ENCODE data around the gene HNRNPUL2. TPM values are rescaled to one million over a fixed set of nuclear protein-coding genes. Genes with fewer than 3 reads are reported as not detected.
A peak's percentile ranks its signal among the peaks of the same experiment; 100 is the strongest.
"Not testable (repeated sequence)": the region's sequence is repeated elsewhere in the genome, so short reads cannot be mapped to it uniquely, and the experiment has no call there.

The HNRNPUL2 gene
- total RNA-seq (2021; fragmentation: NEBNext Ultra II Directional; extraction: Animal tissue kit (Norgen Biotek cat#: 25700)): 10 to 100 TPM; 34.5 to 44.6 (median 41.6) TPM
- long read RNA-seq, partial matches to known transcripts: 0 of 2 reads
- long read RNA-seq, other reads (novel, unspliced or antisense): 2 of 2 reads

DNA sequence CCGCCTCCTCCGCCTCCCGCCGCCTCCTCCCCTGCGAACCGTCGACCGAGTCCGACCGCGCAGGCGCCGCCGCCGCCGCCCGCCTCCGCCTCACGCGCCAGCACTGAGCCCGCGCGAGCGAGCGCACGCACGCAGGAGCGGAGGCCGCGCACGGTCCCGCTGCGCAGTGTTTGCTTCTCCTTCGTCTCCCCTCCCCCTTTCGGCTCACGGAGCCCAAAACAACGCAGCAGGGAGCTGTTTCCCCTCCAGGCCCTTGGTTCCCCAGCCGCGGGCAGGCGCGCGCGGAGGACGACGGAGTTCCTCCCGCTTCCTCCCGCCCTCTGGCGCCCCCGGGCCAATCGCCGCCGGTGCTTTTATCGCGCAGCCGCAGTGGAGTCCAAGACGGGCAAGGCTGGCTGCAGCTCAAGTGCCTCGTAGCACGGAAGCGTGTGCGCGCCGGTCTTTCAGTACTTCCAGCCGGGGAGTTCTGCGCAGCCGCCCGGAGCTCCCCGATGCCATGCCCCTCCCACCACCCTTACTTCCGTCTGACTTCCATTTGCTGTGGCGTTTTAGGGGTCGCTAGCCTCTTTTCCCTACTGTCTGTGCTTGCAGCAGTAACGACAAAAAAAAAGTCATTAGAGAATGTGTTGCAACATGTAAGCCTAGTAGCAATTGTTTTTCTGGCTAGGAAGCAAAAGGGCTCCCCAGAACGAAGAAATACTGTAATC lies at the start of gene HNRNPUL2:
HNRNPUL2 (minus strand) TSS at position 293 of the 707 bp plus-strand sequence. CDS start 301 bp downstream, outside the sequence.
- H3K27me3 Mint-ChIP-seq (ENCODE audit: insufficient read depth): peaks cover 3% of the 10 kb centered on the region; the same call in 1 of the 2 replicates
- TF ChIP-seq, protein P1, sequence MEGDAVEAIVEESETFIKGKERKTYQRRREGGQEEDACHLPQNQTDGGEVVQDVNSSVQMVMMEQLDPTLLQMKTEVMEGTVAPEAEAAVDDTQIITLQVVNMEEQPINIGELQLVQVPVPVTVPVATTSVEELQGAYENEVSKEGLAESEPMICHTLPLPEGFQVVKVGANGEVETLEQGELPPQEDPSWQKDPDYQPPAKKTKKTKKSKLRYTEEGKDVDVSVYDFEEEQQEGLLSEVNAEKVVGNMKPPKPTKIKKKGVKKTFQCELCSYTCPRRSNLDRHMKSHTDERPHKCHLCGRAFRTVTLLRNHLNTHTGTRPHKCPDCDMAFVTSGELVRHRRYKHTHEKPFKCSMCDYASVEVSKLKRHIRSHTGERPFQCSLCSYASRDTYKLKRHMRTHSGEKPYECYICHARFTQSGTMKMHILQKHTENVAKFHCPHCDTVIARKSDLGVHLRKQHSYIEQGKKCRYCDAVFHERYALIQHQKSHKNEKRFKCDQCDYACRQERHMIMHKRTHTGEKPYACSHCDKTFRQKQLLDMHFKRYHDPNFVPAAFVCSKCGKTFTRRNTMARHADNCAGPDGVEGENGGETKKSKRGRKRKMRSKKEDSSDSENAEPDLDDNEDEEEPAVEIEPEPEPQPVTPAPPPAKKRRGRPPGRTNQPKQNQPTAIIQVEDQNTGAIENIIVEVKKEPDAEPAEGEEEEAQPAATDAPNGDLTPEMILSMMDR (IDR thresholded peaks at IDR 0.05): peak; percentile 26
- H3K9me3 Mint-ChIP-seq: no peaks in the 10 kb centered on the region
- H3K4me3 Mint-ChIP-seq: peak within 1 kb of the TSS; percentile 96
- peaks cover 36% of the 10 kb centered on the region for H3K4me1 Mint-ChIP-seq (ENCODE audit: low read depth)
- peaks cover 47% of the 10 kb centered on the region for H3K36me3 Mint-ChIP-seq (ENCODE audit: low read depth)
- H3K27ac Mint-ChIP-seq: peak within 1 kb of the TSS; percentile 99
- DNase-seq: peak; percentile 98

DNA sequence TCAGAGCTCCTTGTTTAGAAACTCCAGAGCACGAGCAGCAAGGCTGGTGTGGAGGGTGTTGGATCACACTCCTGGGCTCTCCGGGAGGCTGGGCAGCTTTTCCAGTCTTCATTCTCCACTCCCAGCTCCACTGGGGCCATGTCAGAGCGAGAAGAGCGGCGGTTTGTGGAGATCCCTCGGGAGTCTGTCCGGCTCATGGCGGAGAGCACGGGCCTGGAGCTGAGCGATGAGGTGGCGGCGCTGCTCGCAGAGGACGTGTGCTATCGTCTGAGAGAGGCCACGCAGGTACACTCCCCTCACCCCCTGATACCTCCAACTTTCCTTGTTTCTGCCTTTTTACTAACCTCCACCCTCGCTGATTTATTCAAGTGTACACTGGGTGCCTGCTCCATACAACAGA lies 48.4 kb upstream of the HNRNPUL2 start:
- no peaks in the 10 kb centered on the region for H3K9me3 Mint-ChIP-seq
- H3K4me3 Mint-ChIP-seq: no peak overlapping the region
- H3K27ac Mint-ChIP-seq: no peak overlapping the region; the same call in 1 of the 2 replicates

DNA sequence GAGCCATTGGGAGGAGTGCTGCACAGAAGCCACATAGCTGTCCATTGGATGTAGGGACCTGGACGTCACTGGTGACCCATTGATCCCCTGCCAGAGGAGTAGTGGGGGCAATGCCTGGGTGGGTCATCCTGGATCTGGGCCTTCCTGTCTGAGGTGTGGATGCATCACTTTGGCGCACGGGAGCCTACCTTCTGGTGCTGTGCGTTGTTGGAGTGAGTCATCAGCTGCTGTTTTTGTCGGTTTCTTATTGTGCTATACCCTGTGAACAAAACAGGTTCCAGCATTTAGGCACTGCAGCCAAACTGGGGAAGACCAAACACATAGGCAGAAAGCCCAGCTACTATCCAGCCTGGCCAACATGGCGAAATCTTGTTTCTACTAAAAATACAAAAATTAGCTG lies 47.1 kb upstream of the HNRNPUL2 start:
- peaks cover 22% of the 10 kb centered on the region for H3K4me1 Mint-ChIP-seq (ENCODE audit: low read depth)
- H3K36me3 Mint-ChIP-seq (ENCODE audit: low read depth): peaks cover 16% of the 10 kb centered on the region
- H3K27me3 Mint-ChIP-seq (ENCODE audit: insufficient read depth): no peaks in the 10 kb centered on the region; the same call in 1 of the 2 replicates
- no peaks in the 10 kb centered on the region for H3K9me3 Mint-ChIP-seq
- no peak overlapping the region for H3K4me3 Mint-ChIP-seq
- H3K27ac Mint-ChIP-seq: no peak overlapping the region
- TF ChIP-seq, protein P1 (IDR thresholded peaks at IDR 0.05): no peak
- no peak for DNase-seq

More for the DNA sequence above, 48.4 kb upstream of the HNRNPUL2 start:
- Mint-ChIP-seq H3K4me1 (ENCODE audit: low read depth) (peaks cover 12% of the 10 kb centered on the region), H3K27me3 (ENCODE audit: insufficient read depth) (no peaks in the 10 kb centered on the region), H3K36me3 (ENCODE audit: low read depth) (peaks cover 16% of the 10 kb centered on the region)
- TF ChIP-seq, protein P1 (IDR thresholded peaks at IDR 0.05): no peak
- DNase-seq: no peak

DNA sequence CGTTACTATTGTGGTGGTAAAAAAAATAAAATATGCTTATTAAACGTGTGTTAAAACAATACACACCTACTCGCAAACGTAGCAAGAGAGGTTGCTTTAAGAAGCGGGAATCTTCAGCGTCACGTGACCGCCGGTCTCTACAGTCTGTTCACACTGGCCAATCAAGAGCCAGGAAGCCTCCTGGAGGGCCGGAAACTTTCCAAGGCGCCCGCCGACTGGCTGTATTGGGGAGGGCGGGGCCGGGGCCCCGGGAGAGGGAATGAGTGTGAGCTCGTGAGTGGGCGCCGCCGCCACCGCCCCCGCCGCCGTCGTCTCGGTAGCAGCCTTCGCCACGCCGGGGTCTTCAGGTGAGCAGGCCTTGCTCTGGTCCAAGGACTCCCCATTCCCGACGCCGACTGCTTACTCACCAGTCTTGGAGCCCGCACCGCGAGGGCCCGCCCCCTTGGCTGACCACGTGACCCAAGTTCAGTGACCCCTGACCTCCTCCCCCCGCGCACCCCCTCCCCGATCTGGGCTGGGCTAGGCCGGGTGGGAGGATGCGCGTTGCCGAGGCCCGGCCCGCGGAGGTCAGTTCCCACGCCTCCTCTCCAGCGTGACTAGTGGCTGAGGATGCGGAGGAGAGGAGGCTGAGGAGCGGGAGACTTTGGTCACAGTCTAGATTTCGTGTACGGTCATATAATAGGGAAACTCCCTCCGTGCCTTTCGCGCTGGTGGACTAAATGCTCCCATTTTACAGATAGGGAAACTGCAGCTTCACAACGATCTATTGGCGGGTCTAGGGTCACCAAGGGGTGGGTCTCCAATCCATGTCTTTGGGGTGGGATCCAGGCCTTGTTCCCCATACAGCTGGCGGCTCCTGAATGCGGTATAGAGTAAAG lies 44.1 kb upstream of the HNRNPUL2 start, which contains the start of gene TAF6L:
TAF6L (plus strand) TSS at position 253 of the 878 bp plus-strand sequence. CDS start 4,388 bp downstream, outside the sequence.
- H3K36me3 Mint-ChIP-seq (ENCODE audit: low read depth): peaks cover 23% of the 10 kb centered on the region
- DNase-seq: peak; percentile 94
- peaks cover 22% of the 10 kb centered on the region for H3K4me1 Mint-ChIP-seq (ENCODE audit: low read depth)
- no peaks in the 10 kb centered on the region; the same call in 1 of the 2 replicates for H3K27me3 Mint-ChIP-seq (ENCODE audit: insufficient read depth)
- TF ChIP-seq, protein P1 (IDR thresholded peaks at IDR 0.05): no peak
- peak within 1 kb of the TSS; percentile 93 for H3K4me3 Mint-ChIP-seq
- peak within 1 kb of the TSS; percentile 95 for H3K27ac Mint-ChIP-seq
- no peaks in the 10 kb centered on the region for H3K9me3 Mint-ChIP-seq

DNA sequence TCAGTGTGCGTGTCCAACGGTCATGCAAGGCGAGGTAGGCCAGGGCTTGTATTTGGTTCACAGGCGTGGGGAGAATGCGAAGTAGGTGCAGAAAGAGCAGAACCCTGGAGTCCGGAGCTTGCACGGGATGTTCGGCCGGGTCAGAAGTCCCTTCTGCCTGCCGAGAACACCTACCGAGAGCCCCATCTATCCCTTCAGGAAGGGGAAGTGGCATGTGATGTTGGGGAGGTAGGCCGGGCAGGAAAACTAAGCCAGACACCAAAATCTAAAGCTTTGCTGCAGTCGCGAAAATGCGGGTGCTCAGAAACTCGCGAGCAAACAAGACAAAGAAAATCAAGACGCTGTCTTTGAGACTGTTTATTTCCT lies 43.5 kb upstream of the HNRNPUL2 start:
- no peak for DNase-seq
- Mint-ChIP-seq H3K36me3 (ENCODE audit: low read depth) (peaks cover 21% of the 10 kb centered on the region), H3K4me3 (peak overlapping the region; percentile 93), H3K27me3 (ENCODE audit: insufficient read depth) (no peaks in the 10 kb centered on the region; the same call in 1 of the 2 replicates), H3K27ac (peak overlapping the region; percentile 95), H3K4me1 (ENCODE audit: low read depth) (peaks cover 22% of the 10 kb centered on the region), H3K9me3 (no peaks in the 10 kb centered on the region)
- TF ChIP-seq, protein P1 (IDR thresholded peaks at IDR 0.05): no peak

DNA sequence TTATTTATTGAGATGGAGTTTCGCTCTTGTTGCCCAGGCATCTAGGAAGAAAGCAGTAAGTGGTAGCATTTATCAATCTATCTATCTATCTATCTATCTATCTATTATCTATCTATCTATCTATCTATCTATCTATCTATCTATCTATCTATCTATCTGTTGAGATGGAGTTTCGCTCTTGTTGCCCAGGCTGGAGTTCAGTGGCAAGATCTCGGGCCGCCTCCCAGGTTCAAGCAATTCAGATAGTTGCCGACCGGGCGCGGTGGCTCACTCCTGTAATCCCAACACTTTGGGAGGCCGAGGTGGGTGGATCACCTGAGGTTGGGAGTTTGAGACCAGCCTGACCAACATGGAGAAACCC lies 33.6 kb upstream of the HNRNPUL2 start:
- Mint-ChIP-seq H3K4me3 (peak overlapping the region; percentile 97), H3K27ac (peak overlapping the region; percentile 59; the same call in 1 of the 2 replicates), H3K4me1 (ENCODE audit: low read depth) (peaks cover 16% of the 10 kb centered on the region)
- H3K36me3 Mint-ChIP-seq (ENCODE audit: low read depth); H3K9me3 Mint-ChIP-seq; H3K27me3 Mint-ChIP-seq (ENCODE audit: insufficient read depth); DNase-seq: not testable (repeated sequence)

All from HFFc6 (cell line).